ENCODE measurements around the gene DAAM1. TPM values are rescaled to one million over a fixed set of nuclear protein-coding genes. Genes with fewer than 3 reads are reported as not detected.
A peak's percentile ranks its signal among the peaks of the same experiment; 100 is the strongest.

The DAAM1 gene
- total RNA-seq, 2 donors from 2014 or later: 94.0 to 99.4 TPM

- H3K4me1 Mint-ChIP-seq: peaks cover 19% of the 10 kb centered on the region
Measured at GRCh38 chr14:59344016-59344415, 155.5 kb downstream of the DAAM1 start.

GRCh38 chr14:59344691-59345455, 156.4 kb downstream of the DAAM1 start:
- H3K27ac Mint-ChIP-seq: peak overlapping the region; percentile 22
- no peak for TF ChIP-seq CTCF (conservative IDR thresholded peaks at IDR 0.05)
- no peak overlapping the region for H3K4me3 ChIP-seq (ENCODE audit: low read length)
- no peak overlapping the region for H3K9ac ChIP-seq (ENCODE audit: extremely low read depth, low read length, poor library complexity, severe bottlenecking)
- WGBS, 2 experiments (ENCODE audit: insufficient coverage in 1 of 2, insufficient read length in 1 of 2): 80 to 86% methylated on average over 9 to 10 of the region's 10 CpGs
- no peak overlapping the region for H3K4me3 Mint-ChIP-seq
- H3K9me3 ChIP-seq (ENCODE audit: control insufficient read depth, low read length): no peaks in the 10 kb centered on the region
- H3K4me1 ChIP-seq (ENCODE audit: control insufficient read depth, insufficient read depth, low read length): peaks cover 3% of the 10 kb centered on the region
- H3K9me3 Mint-ChIP-seq: no peaks in the 10 kb centered on the region
- no peak for DNase-seq
- H3K36me3 ChIP-seq (ENCODE audit: control insufficient read depth, insufficient read depth, low read length): peaks cover 92% of the 10 kb centered on the region
- peaks cover 41% of the 10 kb centered on the region for H3K36me3 Mint-ChIP-seq (ENCODE audit: low read depth)
- H3K27ac ChIP-seq (ENCODE audit: low read depth, low read length): peak overlapping the region; percentile 82
- H3K4me1 Mint-ChIP-seq: peaks cover 19% of the 10 kb centered on the region
- no peaks in the 10 kb centered on the region for H3K27me3 Mint-ChIP-seq (ENCODE audit: insufficient read depth)
- H3K27me3 ChIP-seq (ENCODE audit: control insufficient read depth, insufficient read depth, low read length, poor library complexity, severe bottlenecking): no peaks in the 10 kb centered on the region

More at GRCh38 chr14:59344016-59344415, 155.5 kb downstream of the DAAM1 start:
- no peak overlapping the region for H3K27ac Mint-ChIP-seq
- WGBS, 2 experiments (ENCODE audit: insufficient coverage in 1 of 2, insufficient read length in 1 of 2): 94 to 97% methylated on average over 3 to 4 of the region's 4 CpGs
- no peaks in the 10 kb centered on the region for H3K9me3 ChIP-seq (ENCODE audit: control insufficient read depth, low read length)
- peaks cover 44% of the 10 kb centered on the region for H3K36me3 Mint-ChIP-seq (ENCODE audit: low read depth)
- H3K9me3 Mint-ChIP-seq: no peaks in the 10 kb centered on the region
- H3K27me3 ChIP-seq (ENCODE audit: control insufficient read depth, insufficient read depth, low read length, poor library complexity, severe bottlenecking): no peaks in the 10 kb centered on the region
- H3K4me3 Mint-ChIP-seq: no peak overlapping the region
- TF ChIP-seq CTCF (conservative IDR thresholded peaks at IDR 0.05): no peak
- H3K4me3 ChIP-seq (ENCODE audit: low read length): no peak overlapping the region
- DNase-seq: no peak
- peaks cover 92% of the 10 kb centered on the region for H3K36me3 ChIP-seq (ENCODE audit: control insufficient read depth, insufficient read depth, low read length)
- H3K27ac ChIP-seq (ENCODE audit: low read depth, low read length): peak overlapping the region; percentile 6
- H3K9ac ChIP-seq (ENCODE audit: extremely low read depth, low read length, poor library complexity, severe bottlenecking): no peak overlapping the region
- H3K4me1 ChIP-seq (ENCODE audit: control insufficient read depth, insufficient read depth, low read length): peaks cover 3% of the 10 kb centered on the region
- no peaks in the 10 kb centered on the region for H3K27me3 Mint-ChIP-seq (ENCODE audit: insufficient read depth)

GRCh38 chr14:59346329-59346728, 157.9 kb downstream of the DAAM1 start:
- TF ChIP-seq CTCF (conservative IDR thresholded peaks at IDR 0.05): no peak
- Mint-ChIP-seq H3K9me3 (no peaks in the 10 kb centered on the region), H3K27me3 (ENCODE audit: insufficient read depth) (no peaks in the 10 kb centered on the region), H3K36me3 (ENCODE audit: low read depth) (peaks cover 29% of the 10 kb centered on the region), H3K27ac (no peak overlapping the region), H3K4me1 (peaks cover 19% of the 10 kb centered on the region), H3K4me3 (no peak overlapping the region)
- no peak for DNase-seq
- Histone ChIP-seq H3K4me1 (ENCODE audit: control insufficient read depth, insufficient read depth, low read length) (peaks cover 3% of the 10 kb centered on the region), H3K27ac (ENCODE audit: low read depth, low read length) (no peak overlapping the region), H3K4me3 (ENCODE audit: low read length) (no peak overlapping the region), H3K9me3 (ENCODE audit: control insufficient read depth, low read length) (no peaks in the 10 kb centered on the region), H3K9ac (ENCODE audit: extremely low read depth, low read length, poor library complexity, severe bottlenecking) (no peak overlapping the region), H3K36me3 (ENCODE audit: control insufficient read depth, insufficient read depth, low read length) (peaks cover 90% of the 10 kb centered on the region), H3K27me3 (ENCODE audit: control insufficient read depth, insufficient read depth, low read length, poor library complexity, severe bottlenecking) (no peaks in the 10 kb centered on the region)
- 100% methylated on average over 1 of the region's 1 CpG for WGBS, 2 experiments (ENCODE audit: insufficient coverage in 1 of 2, insufficient read length in 1 of 2)

All from endodermal cell (in vitro differentiated cells).